Activated T-helper 1 cell treated with anti-CD3 and anti-CD28 coated beads, Interleukin-2, amount 50 U/mL, for 16 hours (primary cell): ENCODE measurements around the gene AIP.
"Not testable (repeated sequence)": the region's sequence is repeated elsewhere in the genome, so short reads cannot be mapped to it uniquely, and the experiment has no call there.

Experiments
- DNase-seq, 2 donors: peaks; one replicate each; pipeline ENCODE4 v3.0.0-alpha.2; 2020; ENCODE audit warnings: low read depth in 1 of 2, low spot score in 1 of 2

Gene AIP

GRCh38 chr11:67505605-67506396 is 23.0 kb downstream of the AIP start:
- peak; percentile 74 to 85 for DNase-seq

DNA sequence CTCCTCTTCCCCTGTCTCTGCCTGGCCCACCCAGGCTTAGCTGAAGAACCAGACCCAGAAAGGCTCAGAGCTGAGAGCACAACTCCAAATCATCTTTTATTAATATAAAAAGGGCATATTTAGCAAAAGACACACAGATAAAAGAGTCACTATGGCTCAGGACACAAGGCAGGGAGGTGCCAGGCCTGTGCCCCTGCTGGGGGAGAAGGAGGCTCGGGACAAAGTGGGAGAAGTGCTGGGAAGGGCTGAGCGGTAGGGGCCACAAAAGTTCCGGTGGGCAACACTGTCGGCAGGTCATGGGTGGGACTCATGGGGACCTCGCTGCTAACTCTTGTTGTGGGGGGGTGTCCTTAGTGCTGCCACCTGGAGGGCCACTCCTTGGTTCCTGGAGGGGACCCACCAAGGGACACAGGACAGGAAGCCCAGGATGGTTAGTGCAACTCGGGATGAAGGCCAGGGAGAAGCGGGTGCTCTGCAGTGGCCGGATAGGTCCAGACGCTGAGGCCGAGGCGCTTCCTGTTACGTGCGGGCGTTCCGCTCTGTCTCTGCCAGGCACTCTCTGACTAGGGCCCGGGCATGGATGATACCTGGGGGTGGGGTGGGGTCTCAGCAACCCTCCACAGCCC is 23.7 kb downstream of the AIP start:
- DNase-seq, result no peak

DNA sequence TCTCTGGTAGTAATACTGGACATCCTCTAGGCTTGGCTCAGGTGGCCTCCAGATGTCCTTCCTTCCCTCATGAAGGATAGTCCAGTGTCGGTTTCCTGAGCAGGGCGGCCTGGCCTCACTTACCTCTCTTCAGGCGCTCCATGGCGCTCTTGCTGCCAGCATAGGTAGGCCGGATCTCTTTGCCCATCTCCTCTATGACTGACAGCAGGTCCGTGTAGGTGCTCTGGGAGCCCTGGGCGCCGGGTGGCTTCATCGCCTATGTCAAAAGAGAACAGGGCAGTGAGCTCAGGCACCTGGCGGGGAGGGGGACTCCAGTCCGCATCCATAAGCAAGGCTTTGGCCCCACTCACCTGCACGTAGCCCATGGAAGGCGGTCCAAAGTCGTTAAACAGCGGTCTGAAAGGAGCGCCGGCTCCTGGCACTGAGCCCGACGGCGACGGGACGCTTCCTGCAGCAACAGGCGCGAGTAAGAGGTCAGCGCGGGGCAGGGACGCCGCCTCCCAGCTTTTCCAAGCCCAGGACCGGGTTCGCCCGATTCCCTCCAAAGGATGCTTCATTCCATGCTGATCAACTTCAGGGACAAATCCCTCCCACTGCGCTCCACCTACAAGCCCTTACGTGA is 24.5 kb downstream of the AIP start:
- DNase-seq, result no peak

DNA sequence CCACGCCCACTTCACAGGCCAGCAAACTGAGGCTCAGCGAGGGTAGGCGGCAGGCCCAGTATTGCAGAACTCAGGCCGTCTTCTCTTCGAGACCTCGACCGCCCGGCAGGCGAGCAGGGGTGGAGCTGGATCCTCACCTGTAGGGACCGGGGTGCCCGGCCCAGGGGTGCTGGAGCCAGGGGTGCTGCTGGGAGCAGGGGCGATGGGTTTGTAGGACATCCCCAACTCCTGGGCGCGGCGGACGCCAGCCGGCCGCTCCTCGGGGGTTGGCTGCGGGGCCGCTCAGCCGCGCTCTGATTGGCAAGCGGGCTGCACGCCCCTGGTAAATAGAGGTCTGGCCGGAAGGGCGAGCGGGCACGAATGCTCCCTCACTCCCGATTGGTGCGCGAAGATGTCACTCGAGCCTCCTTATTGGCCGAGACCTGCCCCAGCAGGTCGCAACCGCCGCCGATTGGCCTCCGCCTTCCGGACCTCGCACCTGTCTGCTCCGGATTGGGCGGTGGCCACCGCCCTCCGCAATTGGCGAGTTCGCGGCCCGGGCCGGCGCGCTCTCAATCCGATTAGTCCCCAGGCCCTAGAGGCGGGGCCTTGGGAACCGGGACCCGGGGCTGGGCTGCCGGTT is 25.1 kb downstream of the AIP start, which contains the start of gene CDK2AP2:
CDK2AP2 (minus strand) TSS at position 299 of the 622 bp plus-strand sequence; CDS start at position 219, 80 bp downstream.
- peak; percentile 91 to 97 for DNase-seq

DNA sequence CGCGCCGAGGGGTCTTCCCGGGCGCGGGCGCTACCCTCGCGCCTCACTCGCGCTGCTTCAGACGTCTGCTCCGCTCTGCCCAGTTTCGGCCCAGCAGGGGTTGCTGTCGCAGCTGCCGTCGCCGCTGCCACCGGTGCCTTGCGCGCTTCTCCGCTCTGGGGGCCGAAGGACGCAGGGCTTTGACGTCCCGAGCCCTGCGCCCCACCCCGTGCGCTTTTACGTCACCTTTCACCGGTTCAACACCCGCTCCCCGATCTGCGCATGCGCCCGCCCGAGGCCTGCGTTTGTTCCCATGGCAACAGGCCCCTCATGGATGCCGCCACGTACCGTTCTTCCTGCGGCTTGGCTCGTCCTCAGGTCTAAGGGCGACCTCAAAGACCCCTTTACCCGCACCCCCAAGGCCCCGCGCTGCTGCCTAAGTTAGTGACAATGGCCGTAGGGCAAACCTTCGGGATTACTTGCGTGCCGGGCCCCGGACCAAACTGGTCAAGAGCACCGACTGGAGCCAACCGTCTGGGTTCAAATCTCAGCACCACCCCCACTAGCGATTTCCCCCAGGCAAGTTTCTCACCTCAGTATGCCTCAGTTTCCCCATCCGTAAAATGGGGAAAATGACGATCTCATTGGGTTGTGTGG is 25.8 kb downstream of the AIP start:
- peak; percentile 97 to 99 for DNase-seq

GRCh38 chr11:67510023-67510345 is 27.2 kb downstream of the AIP start:
- DNase-seq, result no peak

DNA sequence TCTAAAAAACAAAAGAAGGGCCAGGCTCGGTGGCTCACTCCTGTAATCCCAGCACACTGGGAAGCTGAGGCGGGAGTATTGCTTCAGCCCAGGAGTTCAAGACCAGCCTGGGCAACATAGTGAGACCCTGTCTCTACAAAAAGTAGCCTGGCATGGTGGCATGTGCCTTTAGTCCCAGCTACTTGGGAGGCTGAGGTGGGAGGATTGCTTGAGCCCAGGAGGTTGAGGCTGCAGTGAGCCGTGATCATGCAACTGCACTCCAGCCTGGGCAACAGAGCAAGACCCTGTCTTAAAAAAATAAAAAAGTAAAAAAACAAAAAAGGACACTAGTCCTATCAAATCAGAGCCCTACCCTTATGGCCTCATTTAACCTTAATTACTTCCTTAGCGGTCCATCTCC is 28.7 kb downstream of the AIP start:
- not testable (repeated sequence) for DNase-seq

- DNase-seq, result no peak
Observed at GRCh38 chr11:67514116-67514515, 31.3 kb downstream of the AIP start.

DNA sequence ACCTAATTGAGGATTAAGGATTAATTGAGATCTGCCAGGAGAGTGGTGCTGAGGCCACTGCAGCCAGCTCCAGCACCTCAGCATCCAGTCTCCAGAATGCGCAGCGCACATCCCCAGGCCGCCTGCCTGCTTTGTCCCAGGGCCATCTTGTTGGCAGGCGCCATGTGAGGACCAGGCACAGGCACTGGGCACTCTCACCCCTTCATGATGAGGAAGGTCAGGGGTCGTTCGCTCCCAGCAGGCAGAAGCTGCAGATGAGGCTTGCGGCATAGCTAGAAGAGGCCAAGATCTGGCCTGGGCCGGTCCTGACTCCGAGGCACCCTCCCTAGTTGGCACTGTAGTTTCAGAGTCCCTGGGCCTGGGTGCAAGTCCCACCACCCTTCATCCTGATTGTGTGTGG is 34.0 kb downstream of the AIP start:
- DNase-seq, result no peak

DNA sequence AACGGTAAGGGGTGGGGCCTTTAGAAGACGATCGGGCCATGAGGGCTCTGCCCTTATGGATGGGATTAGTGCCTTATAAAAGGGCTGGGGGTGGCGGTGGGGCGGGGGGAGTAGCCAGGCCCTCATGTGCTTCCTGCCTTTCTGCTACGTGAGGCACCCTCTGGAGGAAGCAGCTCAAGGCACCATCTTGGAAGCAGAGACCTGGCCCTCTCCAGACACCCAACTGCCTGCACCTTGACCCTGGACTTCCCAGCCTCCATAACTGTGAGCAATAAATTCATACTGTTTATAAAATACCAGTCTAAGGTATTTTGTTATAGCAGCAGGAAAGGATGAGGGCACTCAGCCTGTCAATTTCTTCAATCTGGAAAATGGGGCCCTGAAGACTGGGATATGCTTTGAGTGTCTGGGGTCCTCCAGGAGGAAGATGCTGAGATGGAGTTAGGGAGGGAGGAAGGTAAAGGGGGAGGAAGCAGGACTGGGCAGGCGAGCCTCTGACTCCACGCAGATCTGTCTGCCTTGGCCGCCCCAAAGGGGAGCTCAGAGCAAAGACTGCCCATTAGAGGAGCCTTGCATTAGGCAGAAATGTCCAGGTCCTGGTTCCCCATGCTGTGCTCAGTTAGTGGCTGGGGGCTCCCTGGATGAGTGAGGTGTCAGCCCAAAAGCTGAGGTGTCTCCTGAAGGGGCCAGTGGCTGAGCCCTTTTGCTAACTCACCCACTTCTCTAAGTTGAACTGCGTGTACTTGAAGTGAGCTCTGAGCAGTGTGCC is 35.1 kb downstream of the AIP start:
- no peak for DNase-seq

DNA sequence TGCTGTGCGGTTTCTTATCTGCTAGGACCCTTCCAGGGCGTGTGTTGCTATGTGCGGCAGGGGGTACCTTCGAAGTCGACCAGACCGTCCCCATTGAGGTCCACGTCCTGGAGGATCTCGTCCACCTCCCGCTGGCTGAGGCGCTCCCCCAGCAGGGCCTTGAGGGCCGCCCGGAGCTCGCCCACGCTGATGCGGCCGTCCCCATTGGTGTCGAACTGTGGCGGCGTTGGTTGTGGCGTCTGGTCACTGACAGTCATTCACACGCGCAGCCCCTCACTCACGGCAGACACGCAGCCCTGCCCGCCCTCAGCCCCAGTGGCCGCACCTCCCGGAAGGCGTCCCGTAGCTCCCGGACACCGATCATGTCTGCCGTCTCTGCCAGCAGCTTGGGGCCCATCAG is 36.9 kb downstream of the AIP start:
- no peak for DNase-seq

- no peak for DNase-seq
Observed at GRCh38 chr11:67520856-67521824, 38.3 kb downstream of the AIP start.

- DNase-seq, result no peak
Observed at GRCh38 chr11:67521924-67522323, 39.1 kb downstream of the AIP start.

DNA sequence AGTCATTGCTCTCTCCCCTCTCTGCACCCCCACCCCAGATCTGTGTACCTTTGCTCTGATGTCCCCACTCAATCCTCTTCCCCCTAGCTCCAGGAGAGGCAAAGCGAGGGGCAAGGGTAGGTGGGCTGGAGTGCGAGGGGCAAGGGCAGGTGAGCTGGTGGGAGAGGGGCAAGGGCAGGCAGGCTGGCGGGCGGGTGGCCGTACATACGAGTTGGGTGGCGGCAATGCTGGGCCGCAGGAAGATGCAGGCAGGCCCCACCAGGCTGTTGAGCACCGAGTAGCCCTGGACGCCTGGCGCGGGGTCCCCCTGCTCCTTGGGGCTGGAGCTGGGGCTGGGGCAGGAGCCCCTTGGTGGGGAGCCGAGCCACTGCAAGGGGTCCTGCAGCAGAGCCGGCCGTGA is 39.5 kb downstream of the AIP start:
- no peak for DNase-seq

DNA sequence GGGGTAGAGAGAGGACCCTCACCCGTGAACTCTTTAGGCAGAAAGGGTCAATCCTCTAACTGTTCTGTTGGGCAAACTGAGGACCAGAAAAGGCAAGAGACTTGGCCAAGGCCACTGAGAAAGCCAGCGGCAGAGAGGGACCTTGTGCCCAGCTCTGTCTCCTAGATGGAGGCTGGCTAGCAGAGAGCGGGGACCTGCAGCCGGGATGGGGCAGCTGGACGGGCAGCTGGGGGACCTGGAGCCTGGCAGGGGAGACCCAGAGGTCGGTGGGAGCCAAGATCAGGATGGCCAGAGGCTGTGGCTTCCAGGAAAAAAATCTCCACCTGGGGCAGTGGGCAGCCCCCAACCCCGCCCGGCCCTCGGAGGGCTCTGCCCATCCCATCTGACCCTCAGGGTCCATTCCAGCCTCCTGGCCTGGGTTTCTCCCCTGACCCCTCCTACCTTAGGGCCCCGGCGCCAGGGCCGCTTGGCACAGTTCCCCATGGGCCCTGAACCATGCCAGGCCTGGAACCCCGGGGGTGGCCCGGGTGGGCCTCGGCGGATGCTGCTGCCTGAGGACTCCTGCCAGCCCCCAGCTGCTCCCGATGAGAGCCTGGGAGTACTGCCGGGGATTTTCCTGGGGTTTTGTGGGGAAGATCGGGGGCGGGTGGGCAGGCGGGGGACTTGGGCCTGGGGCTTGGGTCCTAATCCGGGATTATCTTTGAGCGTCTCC is 40.2 kb downstream of the AIP start, which contains the start of gene CABP2:
CABP2 (minus strand) TSS at position 603 of the 712 bp plus-strand sequence; CDS start at position 483, 120 bp downstream.
- no peak for DNase-seq

GRCh38 chr11:67523556-67524479 is 41.0 kb downstream of the AIP start:
- no peak for DNase-seq

DNA sequence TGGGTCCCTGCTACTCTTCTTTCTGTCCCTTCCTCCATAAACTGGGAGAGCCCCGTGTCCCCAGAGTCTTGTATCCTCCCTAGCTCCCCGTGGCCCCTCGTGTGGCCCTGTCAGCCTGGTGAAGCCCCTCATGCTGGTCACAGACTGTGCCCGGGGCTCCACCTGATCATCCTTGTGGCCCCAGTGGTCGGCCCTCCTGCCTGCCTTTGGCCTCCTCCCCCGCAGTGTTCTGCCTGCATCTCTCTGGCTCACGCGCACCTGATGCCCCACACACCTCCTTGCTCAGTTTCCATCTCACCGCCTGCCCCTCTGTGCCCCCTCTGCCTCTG is 41.6 kb downstream of the AIP start:
- no peak for DNase-seq
